Type B pancreatic cell (in vitro differentiated cells): Measurements from ENCODE around the gene DDAH2. TPM values are rescaled to one million over a fixed set of nuclear protein-coding genes. Genes with fewer than 3 reads are reported as not detected.

Experiments
- DNase-seq: peaks from one replicate; pipeline ENCODE4 v3.0.0; 2021; ENCODE audit warnings: mixed read lengths; ENCODE audit not compliant: unreplicated experiment; ENCODE audit errors: extremely low spot score
- H3K27ac Mint-ChIP-seq: 2 replicates; pipeline ENCODE4 v1.8.0; 2021; ENCODE audit warnings: mild to moderate bottlenecking, mixed read lengths
- H3K27me3 Mint-ChIP-seq: 2 replicates; pipeline ENCODE4 v1.8.0; 2021; ENCODE audit warnings: mixed read lengths
- H3K36me3 Mint-ChIP-seq: 2 replicates; pipeline ENCODE4 v1.8.0; 2021; ENCODE audit warnings: mixed read lengths
- H3K4me1 Mint-ChIP-seq: one replicate; pipeline ENCODE4 v1.8.0; 2021; ENCODE audit warnings: mixed read lengths; ENCODE audit not compliant: unreplicated experiment
- H3K4me3 Mint-ChIP-seq: 2 replicates; pipeline ENCODE4 v1.8.0; 2021; ENCODE audit warnings: mild to moderate bottlenecking, mixed read lengths
- H3K9me3 Mint-ChIP-seq: 2 replicates; pipeline ENCODE4 v1.8.0; 2021; ENCODE audit warnings: mixed read lengths
- total RNA-seq: library from RNA; stranded (reverse); gene quantifications from 2 replicates; pipeline ENCODE4 v1.2.1, GENCODE V29; 2021; ENCODE audit warnings: low replicate concordance
- TF ChIP-seq, protein P1 (sequence below): fragments of 200-600 bp; sonication (generic); conservative IDR thresholded peaks from 2 replicates; pipeline ENCODE4 v1.5.0; 2021; ENCODE audit warnings: antibody characterized with exemption, mild to moderate bottlenecking

Gene DDAH2
- total RNA-seq, 1 donor from 2014 or later = 138 TPM

DNA sequence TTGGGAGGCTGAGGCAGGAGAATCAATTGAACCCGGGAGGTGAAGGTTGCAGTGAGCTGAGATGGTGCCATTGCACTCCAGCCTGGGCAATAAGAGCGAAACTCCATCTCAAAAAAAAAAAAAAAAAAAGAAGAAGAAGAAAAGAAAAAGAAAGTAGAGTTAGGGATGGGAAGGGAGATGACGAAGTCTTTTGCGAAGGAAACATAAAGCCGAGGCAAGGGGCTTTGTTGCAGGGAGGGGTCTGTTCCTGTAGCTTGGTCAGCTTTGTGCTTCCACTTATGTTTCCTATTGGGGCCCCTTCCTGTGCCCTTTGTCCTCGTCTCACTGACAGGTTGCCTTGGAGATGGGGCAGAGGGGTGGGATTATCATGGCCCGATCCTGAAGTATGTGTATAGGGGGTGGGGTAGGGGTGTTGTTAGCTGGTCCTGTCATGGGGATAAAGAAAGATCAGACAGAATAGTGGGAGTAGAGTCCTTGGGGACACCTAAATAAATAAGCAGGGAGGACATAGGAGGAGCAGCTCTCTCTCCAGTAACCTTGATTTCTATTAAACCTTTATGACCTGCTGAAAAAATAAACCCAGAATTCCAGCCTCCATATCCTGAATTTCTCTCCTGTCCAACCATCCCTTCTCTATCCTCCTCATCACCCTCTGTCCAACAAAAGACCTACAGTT lies 8.4 kb upstream of the DDAH2 start:
- Mint-ChIP-seq H3K27ac (peak overlapping the region; percentile 99), H3K27me3 (no peaks in the 10 kb centered on the region), H3K4me3 (peak overlapping the region; percentile 98), H3K36me3 (peaks cover 20% of the 10 kb centered on the region), H3K4me1 (peaks cover 44% of the 10 kb centered on the region), H3K9me3 (no peaks in the 10 kb centered on the region)
- TF ChIP-seq, protein P1, sequence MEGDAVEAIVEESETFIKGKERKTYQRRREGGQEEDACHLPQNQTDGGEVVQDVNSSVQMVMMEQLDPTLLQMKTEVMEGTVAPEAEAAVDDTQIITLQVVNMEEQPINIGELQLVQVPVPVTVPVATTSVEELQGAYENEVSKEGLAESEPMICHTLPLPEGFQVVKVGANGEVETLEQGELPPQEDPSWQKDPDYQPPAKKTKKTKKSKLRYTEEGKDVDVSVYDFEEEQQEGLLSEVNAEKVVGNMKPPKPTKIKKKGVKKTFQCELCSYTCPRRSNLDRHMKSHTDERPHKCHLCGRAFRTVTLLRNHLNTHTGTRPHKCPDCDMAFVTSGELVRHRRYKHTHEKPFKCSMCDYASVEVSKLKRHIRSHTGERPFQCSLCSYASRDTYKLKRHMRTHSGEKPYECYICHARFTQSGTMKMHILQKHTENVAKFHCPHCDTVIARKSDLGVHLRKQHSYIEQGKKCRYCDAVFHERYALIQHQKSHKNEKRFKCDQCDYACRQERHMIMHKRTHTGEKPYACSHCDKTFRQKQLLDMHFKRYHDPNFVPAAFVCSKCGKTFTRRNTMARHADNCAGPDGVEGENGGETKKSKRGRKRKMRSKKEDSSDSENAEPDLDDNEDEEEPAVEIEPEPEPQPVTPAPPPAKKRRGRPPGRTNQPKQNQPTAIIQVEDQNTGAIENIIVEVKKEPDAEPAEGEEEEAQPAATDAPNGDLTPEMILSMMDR = no peak
- no peak for DNase-seq

DNA sequence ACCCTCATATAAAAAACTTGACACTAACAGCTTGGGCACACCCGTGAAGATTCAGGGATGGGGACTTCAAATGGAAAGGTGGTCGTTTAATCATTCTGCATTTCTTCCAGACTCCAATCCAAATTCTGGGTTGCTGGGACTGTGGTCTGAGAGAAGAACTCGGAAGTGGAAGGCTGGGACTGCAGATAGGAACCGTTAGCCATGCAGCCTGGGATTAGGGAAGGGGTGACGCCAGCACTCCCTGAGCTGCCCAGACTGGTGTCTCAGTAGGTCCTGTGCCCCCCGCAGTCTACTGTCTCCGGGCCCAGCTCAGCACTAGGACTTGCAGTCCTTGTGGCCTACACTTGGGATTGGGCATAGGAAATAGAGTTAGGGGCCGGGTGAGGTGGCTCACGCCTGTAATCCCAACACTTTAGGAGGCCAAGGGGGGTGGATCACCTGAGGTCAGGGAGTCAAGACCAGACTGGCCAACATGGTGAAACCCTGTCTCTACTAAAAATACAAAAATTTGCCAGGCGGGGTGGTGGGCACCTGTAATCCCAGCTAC lies 7.7 kb upstream of the DDAH2 start:
- Mint-ChIP-seq H3K4me1 (peaks cover 42% of the 10 kb centered on the region), H3K27ac (peak overlapping the region; percentile 99), H3K4me3 (peak overlapping the region; percentile 98), H3K27me3 (no peaks in the 10 kb centered on the region), H3K36me3 (peaks cover 24% of the 10 kb centered on the region), H3K9me3 (no peaks in the 10 kb centered on the region)
- DNase-seq = no peak
- TF ChIP-seq, protein P1 = no peak

DNA sequence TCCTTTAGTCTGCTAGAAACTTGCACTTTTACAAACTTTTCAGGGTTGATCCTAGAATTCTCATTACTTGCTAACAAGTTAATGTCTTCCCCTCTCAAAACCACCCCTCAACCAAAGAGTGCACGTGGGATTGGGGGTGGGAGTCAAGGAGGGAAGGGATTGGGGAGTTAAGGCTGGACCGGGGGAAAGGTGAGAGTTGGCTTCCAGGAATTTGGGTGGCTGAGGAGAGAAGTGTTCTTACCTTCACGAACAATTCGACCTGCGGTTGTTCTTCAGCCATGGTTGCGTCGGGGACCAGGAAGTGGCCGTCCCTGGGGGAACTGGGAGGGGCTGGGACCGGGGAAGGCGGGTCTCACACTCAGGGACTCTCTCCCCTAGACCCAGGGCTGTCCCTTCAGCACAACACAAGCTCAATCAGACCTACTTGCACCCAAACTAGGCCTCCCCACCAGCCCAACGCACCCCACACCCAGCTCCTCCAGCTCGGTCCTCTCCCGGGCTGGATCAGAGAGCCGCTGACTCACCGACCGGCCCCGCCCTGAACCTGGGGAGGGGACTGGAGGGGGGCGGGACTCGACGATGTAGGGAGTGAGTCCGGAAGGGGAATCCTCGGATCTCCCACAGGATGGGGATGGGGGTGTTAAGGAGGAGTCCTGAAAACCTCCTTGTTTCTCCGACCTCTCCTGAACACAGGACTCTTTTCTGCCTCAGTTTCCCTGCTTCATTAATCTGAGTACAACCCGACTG lies 7.1 kb upstream of the DDAH2 start, which contains the start of gene CLIC1:
TSS of gene CLIC1 (minus strand) at position 510 of the 747 bp plus-strand sequence. CDS start at position 280, 230 bp downstream.
- DNase-seq = no peak
- TF ChIP-seq, protein P1 = no peak
- H3K36me3 Mint-ChIP-seq = peaks cover 24% of the 10 kb centered on the region
- H3K9me3 Mint-ChIP-seq = no peaks in the 10 kb centered on the region
- H3K27me3 Mint-ChIP-seq = no peaks in the 10 kb centered on the region
- peak within 1 kb of the TSS; percentile 99 for H3K27ac Mint-ChIP-seq
- H3K4me1 Mint-ChIP-seq = peaks cover 38% of the 10 kb centered on the region
- H3K4me3 Mint-ChIP-seq = peak within 1 kb of the TSS; percentile 98

DNA sequence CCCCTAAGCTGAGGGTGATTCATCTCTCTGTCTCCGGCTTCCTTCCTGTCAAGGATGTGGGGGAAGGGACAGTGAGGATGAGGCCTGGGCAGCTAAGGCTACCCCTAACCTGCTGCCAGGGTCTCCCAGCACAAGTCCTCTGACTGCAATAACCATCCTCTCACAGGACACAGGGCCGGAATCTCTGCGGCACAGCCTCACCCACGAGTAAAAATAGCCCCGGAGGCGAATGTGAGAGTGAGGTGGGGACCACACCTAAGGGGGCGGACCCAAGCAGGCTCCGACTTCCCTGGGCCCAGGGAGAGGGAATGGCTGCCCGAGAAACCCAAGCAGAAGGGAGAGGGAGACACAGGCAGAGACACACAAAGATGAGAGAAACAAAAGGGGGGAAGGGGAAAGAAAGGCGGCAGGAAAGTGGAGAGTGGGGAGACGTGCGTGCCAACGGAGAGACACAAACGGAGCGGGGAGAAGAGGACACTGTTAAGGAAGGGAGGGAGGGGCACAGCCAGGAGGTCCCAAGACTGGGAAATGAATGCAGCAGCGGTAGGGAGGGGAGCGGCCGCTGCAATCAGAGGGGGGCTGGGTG lies 5.8 kb upstream of the DDAH2 start:
- TF ChIP-seq, protein P1 = no peak
- H3K4me3 Mint-ChIP-seq = peak overlapping the region; percentile 98
- no peaks in the 10 kb centered on the region for H3K9me3 Mint-ChIP-seq
- no peak for DNase-seq
- H3K27ac Mint-ChIP-seq = peak overlapping the region; percentile 99
- no peaks in the 10 kb centered on the region for H3K27me3 Mint-ChIP-seq
- H3K36me3 Mint-ChIP-seq = peaks cover 29% of the 10 kb centered on the region
- peaks cover 48% of the 10 kb centered on the region for H3K4me1 Mint-ChIP-seq

DNA sequence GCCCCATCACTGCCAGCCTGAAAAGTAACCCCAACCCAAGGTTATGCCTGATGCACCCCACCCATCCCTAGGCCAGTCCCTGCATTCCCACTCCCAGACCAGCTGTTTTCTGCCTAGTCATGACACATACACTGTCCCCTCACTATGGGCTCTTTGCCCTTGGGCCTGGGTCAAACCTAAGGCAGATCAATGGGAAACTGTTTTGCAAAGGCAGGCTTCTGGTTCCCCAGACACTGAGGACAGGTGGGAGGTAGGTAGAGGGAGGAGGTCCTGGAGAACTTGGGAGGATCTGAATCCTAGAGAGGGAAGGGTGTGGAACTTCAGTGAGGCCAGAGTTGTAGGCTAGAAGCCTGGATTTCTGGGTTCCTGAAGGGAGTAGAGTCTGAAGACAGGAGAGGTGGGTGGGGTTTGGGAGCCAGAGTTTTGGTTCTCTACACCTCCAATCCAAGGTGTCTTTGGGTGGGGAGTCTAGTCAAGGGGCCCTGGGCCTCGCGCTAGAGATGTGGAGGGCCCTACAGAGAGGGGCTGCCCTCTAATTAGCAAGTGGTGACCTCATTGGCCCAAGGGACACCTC lies 5.2 kb upstream of the DDAH2 start:
- H3K27me3 Mint-ChIP-seq = no peaks in the 10 kb centered on the region
- TF ChIP-seq, protein P1 = no peak
- no peak for DNase-seq
- H3K36me3 Mint-ChIP-seq = peaks cover 29% of the 10 kb centered on the region
- peak overlapping the region; percentile 99 for H3K27ac Mint-ChIP-seq
- peak overlapping the region; percentile 98 for H3K4me3 Mint-ChIP-seq
- peaks cover 43% of the 10 kb centered on the region for H3K4me1 Mint-ChIP-seq
- no peaks in the 10 kb centered on the region for H3K9me3 Mint-ChIP-seq
